K562 (cell line): Measurements from ENCODE around the gene FOXM1. TPM values are rescaled to one million over a fixed set of nuclear protein-coding genes. Genes with fewer than 3 reads are reported as not detected.

Source experiments
- CCNT2 ChIP-seq: IDR thresholded peaks from 2 replicates; pipeline ENCODE4 v1.6.1; 2011; ENCODE audit warnings: borderline replicate concordance, low read depth, mild to moderate bottlenecking, moderate library complexity, mixed read lengths, low read length; ENCODE audit not compliant: insufficient read length; ENCODE audit errors: extremely low read depth
- CREB1 ChIP-seq, 2 experiments: sonication (generic) in 1 of 2; formaldehyde crosslinking in 1 of 2; IDR thresholded peaks; 2 replicates each; pipeline versions ENCODE4 v1.6.1 to v1.8.0; 2012 to 2022; ENCODE audit warnings: inconsistent platforms in 1 of 2, mild to moderate bottlenecking in 1 of 2, missing genetic modification reagents in 1 of 2, moderate library complexity in 1 of 2
- HMG20A ChIP-seq: fragments of 450-650 bp; formaldehyde crosslinking; conservative IDR thresholded peaks from 2 replicates; pipeline ENCODE4 v1.4.0; 2020; ENCODE audit warnings: mild to moderate bottlenecking, mixed read lengths
- NELFE ChIP-seq: IDR thresholded peaks from 2 replicates; pipeline ENCODE4 v1.6.1; 2011; ENCODE audit warnings: mild to moderate bottlenecking; ENCODE audit not compliant: insufficient read depth, insufficient read length
- NFXL1 ChIP-seq: fragments of 450-650 bp; formaldehyde crosslinking; IDR thresholded peaks from 2 replicates; pipeline ENCODE4 v1.4.0; 2021; ENCODE audit warnings: mild to moderate bottlenecking
- PATZ1 ChIP-seq: fragments of 250-450 bp; sonication (Bioruptor Pico); IDR thresholded peaks from 2 replicates; pipeline ENCODE4 v1.5.0; 2020; ENCODE audit warnings: mild to moderate bottlenecking, borderline replicate concordance
- POLR2B ChIP-seq: fragments of 450-650 bp; IDR thresholded peaks from 2 replicates; pipeline ENCODE4 v1.6.1; 2018; ENCODE audit warnings: low read depth; ENCODE audit not compliant: partially characterized antibody
- RNF2 ChIP-seq: sonication (generic); IDR thresholded peaks from 2 replicates; pipeline ENCODE4 v1.6.1; 2016
- SP1 ChIP-seq: sonication (generic); formaldehyde crosslinking; IDR thresholded peaks from 2 replicates; pipeline ENCODE4 v1.8.1; 2022; ENCODE audit warnings: mild to moderate bottlenecking, missing genetic modification reagents
- STAT5A ChIP-seq: IDR thresholded peaks from 2 replicates; pipeline ENCODE4 v1.6.1; 2012; ENCODE audit warnings: low read length, inconsistent platforms, borderline replicate concordance
- TGIF2 ChIP-seq: sonication (generic); formaldehyde crosslinking; IDR thresholded peaks from 2 replicates; pipeline ENCODE4 v1.8.1; 2022; ENCODE audit warnings: mild to moderate bottlenecking, missing genetic modification reagents, moderate library complexity
- U2AF2 ChIP-seq: fragments of 200-400 bp; formaldehyde crosslinking; optimal IDR thresholded peaks from 2 replicates; pipeline ENCODE3; 2017; ENCODE audit warnings: low read depth, mild to moderate bottlenecking, low read length
- XRCC5 ChIP-seq: fragments of 200-400 bp; formaldehyde crosslinking; IDR thresholded peaks from 2 replicates; pipeline ENCODE4 v1.6.1; 2017; ENCODE audit warnings: low read depth, mild to moderate bottlenecking, low read length
- ZBED1 ChIP-seq: IDR thresholded peaks from 2 replicates; pipeline ENCODE4 v1.6.1; 2014
- ZBTB11 ChIP-seq, 3 experiments: fragments of 200-800 bp in 1 of 3; fragments of 250-450 bp in 1 of 3; fragments of 450-650 bp in 1 of 3; sonication (Bioruptor Pico) in 1 of 3; sonication (Bioruptor generic) in 1 of 3; formaldehyde crosslinking in 1 of 3; IDR thresholded peaks; 2 replicates each; pipeline versions ENCODE4 v1.6.1 to v1.8.0; 2016 to 2022; ENCODE audit warnings: mild to moderate bottlenecking in 2 of 3, missing genetic modification characterization in 2 of 3, missing compliant biosample characterization in 1 of 3, moderate library complexity in 1 of 3
- ZNF165 ChIP-seq: fragments of 250-450 bp; sonication (Bioruptor Pico); IDR thresholded peaks from 2 replicates; pipeline ENCODE4 v1.4.0; 2020; ENCODE audit warnings: borderline replicate concordance
- ZNF253 ChIP-seq: fragments of 250-450 bp; sonication (Bioruptor Pico); conservative IDR thresholded peaks from 2 replicates; pipeline ENCODE4 v1.6.1; 2021; ENCODE audit warnings: mild to moderate bottlenecking
- polyA plus RNA-seq, 8 experiments: library from polyadenylated mRNA; depleted of rRNA in 4 of 8; stranded (reverse) in 5 of 8; unstranded in 3 of 8; fragments of >200 nt; fragmentation: Nextera tagmentation in 2 of 8; fragmentation: Illumina TruSeq in 1 of 8; extraction: Ambion mirVana in 2 of 8; extraction: Trizol in 1 of 8; gene quantifications; 2 replicates each; pipeline versions ENCODE4 v1.2.1 to v1.2.3, GENCODE V29; 2011 to 2014; ENCODE audit warnings: inconsistent platforms in 1 of 8, missing spikeins in 1 of 8
- total RNA-seq, 7 experiments: library from RNA; depleted of rRNA in 6 of 7; stranded (reverse); fragments of >200 nt in 6 of 7; fragmentation: Illumina TruSeq in 2 of 7; extraction: Trizol in 2 of 7; gene quantifications; 2 replicates each; pipeline versions ENCODE4 v1.2.1 to v1.2.3, GENCODE V29; 2011 to 2021; ENCODE audit warnings: low replicate concordance in 1 of 7
- TF ChIP-seq, protein P1 (sequence below): sonication (generic); formaldehyde crosslinking; IDR thresholded peaks from 2 replicates; pipeline ENCODE4 v1.8.0; 2022; ENCODE audit warnings: mild to moderate bottlenecking, missing genetic modification reagents
- TF ChIP-seq, protein P2 (sequence below): sonication (generic); formaldehyde crosslinking; IDR thresholded peaks from 2 replicates; pipeline ENCODE4 v1.8.1; 2023; ENCODE audit warnings: mild to moderate bottlenecking, missing genetic modification reagents

Gene FOXM1
- total and polyA plus RNA-seq, 9 of the 15 experiments (the other 6 are each of a cell fraction or from before 2014, with no cell fraction given), result 8.9 to 46.9 (median 17.2) TPM

GRCh38 chr12:2812290-2813213 lies 64.4 kb downstream of the FOXM1 start, which contains the start of gene ITFG2 (continued):
- TF ChIP-seq ZBTB11 (CRISPR knock-in tag; IDR thresholded peaks at IDR 0.05) (no peak), POLR2B (peak; percentile 95), NFXL1 (no peak), STAT5A (no peak), PATZ1 (CRISPR knock-in tag) (no peak), NELFE (no peak), U2AF2 (no peak), CREB1 (IDR thresholded peaks at IDR 0.05) (peak; percentile 63), CREB1 (CRISPR knock-in tag; IDR thresholded peaks at IDR 0.05) (peak; percentile 81), ZNF253 (no peak), HMG20A (CRISPR knock-in tag) (no peak), XRCC5 (no peak), TGIF2 (CRISPR knock-in tag) (no peak), SP1 (peak; percentile 67), RNF2 (peak; percentile 68), ZBED1 (no peak), CCNT2 (peak; percentile 39), ZNF165 (CRISPR knock-in tag) (no peak)
- TF ChIP-seq, protein P1, sequence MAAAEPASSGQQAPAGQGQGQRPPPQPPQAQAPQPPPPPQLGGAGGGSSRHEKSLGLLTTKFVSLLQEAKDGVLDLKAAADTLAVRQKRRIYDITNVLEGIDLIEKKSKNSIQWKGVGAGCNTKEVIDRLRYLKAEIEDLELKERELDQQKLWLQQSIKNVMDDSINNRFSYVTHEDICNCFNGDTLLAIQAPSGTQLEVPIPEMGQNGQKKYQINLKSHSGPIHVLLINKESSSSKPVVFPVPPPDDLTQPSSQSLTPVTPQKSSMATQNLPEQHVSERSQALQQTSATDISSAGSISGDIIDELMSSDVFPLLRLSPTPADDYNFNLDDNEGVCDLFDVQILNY (CRISPR knock-in tag), result no peak
- TF ChIP-seq, protein P2, sequence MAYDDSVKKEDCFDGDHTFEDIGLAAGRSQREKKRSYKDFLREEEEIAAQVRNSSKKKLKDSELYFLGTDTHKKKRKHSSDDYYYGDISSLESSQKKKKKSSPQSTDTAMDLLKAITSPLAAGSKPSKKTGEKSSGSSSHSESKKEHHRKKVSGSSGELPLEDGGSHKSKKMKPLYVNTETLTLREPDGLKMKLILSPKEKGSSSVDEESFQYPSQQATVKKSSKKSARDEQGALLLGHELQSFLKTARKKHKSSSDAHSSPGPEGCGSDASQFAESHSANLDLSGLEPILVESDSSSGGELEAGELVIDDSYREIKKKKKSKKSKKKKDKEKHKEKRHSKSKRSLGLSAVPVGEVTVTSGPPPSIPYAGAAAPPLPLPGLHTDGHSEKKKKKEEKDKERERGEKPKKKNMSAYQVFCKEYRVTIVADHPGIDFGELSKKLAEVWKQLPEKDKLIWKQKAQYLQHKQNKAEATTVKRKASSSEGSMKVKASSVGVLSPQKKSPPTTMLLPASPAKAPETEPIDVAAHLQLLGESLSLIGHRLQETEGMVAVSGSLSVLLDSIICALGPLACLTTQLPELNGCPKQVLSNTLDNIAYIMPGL, result no peak
